GM19438 (cell line): ENCODE results near the gene FAM168A.

Experiments used
- ATAC-seq: cut with Tn5 transposase; IDR thresholded peaks from one replicate; pipeline ENCODE4 v1.9.1; 2021; ENCODE audit warnings: low read depth; ENCODE audit not compliant: unreplicated experiment

The FAM168A gene

DNA sequence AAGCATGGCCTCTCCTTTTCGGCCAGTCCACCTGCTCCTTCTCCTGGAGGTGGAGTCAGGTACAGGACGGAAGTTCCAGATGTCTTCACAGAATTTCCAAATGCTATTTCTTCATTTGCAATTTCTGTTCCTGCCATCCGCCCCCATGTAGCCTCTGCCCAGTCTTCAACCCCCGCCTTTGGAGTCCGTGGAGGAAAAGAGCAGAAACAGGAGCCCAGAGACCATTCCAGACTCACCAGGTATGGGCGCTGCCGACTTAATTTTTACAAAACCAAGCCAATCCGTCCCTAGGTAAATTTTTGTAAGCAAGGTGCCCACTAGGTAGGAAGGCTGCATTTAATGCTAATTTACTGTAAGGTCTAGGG, 192.8 kb downstream of the FAM168A start:
- ATAC-seq, result no peak

DNA sequence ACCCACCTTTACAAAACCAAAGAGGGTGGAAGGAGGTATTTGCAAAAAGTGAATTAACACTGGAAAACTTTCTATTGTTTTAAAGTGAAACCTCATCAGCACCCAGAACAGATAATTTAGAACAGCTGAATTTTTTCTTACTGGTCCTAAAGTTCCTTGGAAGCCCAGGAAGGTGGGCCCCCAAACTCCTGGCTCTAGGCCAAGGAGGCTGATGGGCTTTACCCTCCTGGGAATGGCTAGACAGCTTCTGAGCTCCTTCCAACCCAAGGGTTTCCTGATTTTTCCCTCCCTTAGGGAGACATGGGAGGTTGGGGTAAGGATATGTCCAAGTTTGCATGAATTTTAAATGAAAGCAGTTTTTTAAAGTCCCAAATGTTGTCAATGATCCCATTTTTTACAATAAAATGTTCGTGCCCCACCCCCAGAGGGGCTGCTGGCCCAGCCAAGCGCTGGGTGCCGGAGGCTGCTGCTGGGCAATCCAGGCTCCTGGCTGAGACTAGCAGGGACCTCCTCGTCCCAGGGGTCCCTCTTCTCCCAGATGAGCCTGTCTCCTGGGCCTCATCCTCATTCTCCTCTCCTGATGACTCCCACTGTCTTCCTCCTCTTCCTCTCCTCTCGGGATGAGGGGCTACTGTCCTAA, 193.3 kb downstream of the FAM168A start:
- no peak for ATAC-seq

- no peak for ATAC-seq
These were observed 193.9 kb downstream of the FAM168A start for GRCh38 chr11:73404048-73404447.

GRCh38 chr11:73403541-73403940, 194.4 kb downstream of the FAM168A start:
- no peak for ATAC-seq

- no peak for ATAC-seq
These were observed 195.1 kb downstream of the FAM168A start for GRCh38 chr11:73402834-73403185.

DNA sequence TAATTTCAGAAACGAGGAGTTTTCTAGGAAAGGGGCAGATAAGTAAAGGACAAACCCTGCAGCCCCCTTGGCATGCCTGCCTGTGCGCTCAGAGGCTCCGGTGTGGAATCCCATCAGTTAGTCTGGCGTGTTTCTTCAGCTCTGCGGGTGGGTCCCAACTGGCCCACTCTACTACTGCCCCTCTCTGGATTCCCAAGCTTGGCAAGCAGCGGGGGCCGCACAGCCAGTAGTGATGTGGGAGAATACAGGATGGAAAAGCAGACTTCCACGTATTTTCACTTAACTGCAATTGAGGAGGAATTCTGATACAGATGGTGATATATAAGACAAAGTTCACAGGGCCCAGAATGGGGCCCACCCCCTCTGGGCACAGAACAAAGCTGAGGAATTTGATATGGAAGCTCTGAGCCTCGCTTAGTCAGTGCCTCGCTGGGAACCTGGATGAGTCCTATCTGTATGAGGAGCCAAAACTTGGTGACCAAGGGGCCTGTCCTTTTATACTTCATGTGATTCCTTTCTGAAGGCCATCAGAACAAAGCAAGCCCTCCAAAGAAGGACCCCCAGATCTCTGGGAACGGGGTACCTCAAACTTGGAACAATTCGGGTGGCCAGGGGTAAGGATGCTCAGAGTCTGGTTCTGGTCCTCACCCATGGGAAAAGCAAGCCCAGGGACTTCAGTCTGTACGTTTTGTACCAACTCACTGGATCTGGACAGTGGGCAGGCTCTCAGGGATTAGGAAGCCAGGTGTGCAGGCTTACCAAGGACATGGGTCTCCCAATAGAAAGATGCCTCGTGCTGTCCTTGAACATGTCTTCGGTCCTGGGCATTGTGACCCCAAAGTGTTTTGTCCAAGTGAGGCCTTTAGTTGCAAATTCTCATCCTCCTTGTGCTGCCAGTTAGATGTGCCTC, 195.7 kb downstream of the FAM168A start:
- no peak for ATAC-seq

GRCh38 chr11:73401217-73401923, 196.5 kb downstream of the FAM168A start:
- ATAC-seq, result no peak

DNA sequence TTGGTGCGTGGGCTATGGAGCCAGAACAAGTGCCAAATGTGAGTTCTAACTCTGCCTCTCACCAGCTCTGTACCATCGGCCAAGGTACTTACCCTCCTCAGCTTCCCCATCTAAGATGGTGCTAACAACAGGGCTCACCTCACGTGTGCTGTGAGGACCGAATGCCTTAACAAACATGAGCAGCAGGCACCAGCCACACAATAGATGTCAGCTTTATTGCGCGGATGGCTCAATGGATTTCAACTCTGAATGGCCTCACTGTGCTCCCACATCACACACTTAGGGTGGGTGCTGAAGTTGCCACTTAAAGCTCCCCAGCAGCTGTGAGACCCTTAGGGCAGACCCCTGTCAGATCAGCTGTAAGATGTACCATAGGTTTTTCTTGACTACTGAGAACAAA, 197.6 kb downstream of the FAM168A start:
- ATAC-seq, result no peak

DNA sequence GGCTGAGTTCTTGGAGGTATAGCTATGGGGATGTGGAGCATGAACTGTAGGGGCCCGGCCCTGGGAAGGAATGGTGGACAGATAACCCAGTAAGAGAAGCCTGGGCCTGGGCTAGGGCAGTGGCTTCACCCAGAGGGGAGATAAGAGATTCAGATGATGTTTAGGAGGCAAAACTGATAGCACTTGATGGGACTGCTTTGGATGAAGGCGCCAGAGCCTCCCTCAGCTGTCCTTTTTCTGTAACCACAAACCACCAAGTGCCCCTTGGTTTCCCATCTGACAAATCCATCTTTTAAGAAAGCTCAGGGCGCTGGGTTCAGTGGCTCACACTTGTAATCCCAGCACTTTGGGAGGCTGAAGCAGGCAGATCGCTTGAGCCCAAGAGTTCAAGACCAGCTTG, 198.3 kb downstream of the FAM168A start:
- ATAC-seq, result no peak

DNA sequence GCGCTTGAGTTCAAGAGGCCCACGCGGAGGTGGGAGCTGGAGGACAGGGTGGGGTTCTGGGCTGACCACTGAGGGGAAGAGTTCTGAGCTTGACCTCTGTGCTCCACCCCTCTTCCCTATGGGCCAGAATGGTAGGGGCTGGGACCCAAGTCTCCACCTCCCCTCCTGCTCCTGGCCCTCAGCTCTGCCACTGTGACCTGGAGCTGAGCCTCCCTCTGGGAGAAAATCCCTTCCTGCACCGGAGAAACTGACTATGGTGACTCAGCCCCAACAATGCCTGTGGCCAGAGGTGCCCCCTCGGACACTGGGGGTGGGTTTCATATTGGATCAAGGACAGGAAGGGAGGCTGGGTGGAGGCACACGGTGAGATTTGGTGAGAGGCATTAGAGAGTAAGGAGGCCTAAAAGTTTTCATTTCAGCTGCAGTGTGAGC, 198.7 kb downstream of the FAM168A start:
- no peak for ATAC-seq

GRCh38 chr11:73398721-73399120, 199.2 kb downstream of the FAM168A start:
- no peak for ATAC-seq

GRCh38 chr11:73398132-73398526, 199.8 kb downstream of the FAM168A start:
- ATAC-seq, result no peak

GRCh38 chr11:73397468-73398131, 200.3 kb downstream of the FAM168A start:
- ATAC-seq, result no peak

- no peak for ATAC-seq
These were observed 200.9 kb downstream of the FAM168A start for GRCh38 chr11:73396985-73397384.

DNA sequence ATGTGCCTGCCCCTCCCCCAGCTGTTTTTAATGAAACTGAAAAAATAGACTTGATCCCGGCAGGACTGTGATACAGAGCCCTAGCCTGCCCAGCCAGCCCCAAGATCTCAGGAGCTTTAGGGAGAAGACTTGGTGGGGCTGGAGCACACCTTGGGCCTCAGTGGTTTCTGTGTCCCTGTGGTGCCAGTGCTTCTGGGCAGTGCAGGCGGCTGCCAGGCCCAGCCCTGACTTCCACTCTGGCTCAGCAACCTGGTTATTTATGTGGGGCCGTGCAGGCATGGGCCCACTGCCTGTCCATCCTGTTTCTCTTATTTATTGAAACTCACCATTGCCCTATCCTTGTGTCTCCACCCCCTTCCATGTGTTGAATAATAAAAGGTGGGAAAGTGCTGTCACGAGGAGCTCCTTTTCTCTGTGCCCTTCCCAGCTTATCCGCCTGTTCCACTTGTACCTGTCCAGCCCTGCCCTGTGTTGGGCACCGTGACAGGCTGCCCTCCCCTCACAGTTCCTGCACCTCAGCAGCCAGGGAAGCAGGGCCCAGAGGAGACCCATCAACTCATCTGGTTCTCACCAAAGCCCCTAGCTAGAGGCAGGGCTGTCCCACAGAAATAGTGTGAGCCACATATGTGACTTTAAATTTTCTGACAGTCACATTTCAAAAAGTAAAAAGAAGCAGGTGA, 201.5 kb downstream of the FAM168A start:
- no peak for ATAC-seq

GRCh38 chr11:73395297-73396208, 202.4 kb downstream of the FAM168A start:
- no peak for ATAC-seq

DNA sequence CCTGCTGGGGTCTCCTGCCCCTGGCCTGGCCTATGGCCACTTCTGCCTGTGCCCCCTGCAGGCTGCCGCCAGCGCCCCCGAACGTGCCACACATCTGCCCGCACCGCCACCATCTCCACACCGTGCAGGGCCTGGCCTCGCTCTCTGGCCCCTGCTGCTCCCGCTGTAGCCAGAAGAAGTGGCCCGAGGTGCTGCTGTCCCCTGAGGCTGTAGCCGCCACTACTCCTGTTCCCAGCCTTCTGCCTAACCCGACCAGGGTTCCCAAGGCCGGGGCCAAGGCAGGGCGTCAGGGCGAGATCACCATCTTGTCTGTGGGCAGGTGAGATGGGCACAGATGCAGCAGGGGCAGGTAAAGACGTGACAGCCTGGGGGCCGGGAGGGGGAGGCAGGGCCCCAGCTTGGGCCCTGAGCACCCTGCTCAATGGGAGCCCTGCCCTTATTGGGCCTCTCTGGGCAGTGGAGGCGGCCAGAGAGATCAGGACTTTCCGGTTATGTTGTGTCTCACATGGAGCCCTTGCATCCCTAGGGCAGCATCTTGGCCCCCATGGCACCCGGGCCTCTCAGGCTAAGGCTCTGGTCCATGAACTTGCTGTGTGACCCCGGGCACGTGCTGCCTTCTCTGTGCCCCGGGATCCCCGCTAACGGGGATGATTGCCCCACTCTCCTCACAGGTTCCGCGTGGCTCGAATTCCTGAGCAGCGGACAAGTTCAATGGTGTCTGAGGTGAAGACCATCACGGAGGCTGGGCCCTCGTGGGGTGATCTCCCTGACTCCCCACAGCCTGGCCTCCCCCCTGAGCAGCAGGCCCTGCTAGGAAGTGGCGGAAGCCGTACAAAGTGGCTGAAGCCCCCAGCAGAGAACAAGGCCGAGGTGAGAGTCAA, 203.3 kb downstream of the FAM168A start:
- ATAC-seq, result no peak
